GM18505 (cell line): ENCODE data around the gene CXCL16.

Experiments
- ATAC-seq: cut with Tn5 transposase; IDR thresholded peaks from one replicate; pipeline ENCODE4 v1.9.1; 2021; ENCODE audit not compliant: unreplicated experiment
- POLR2A ChIP-seq: IDR thresholded peaks from 4 replicates; pipeline ENCODE4 v1.6.1; 2011; ENCODE audit warnings: borderline replicate concordance; ENCODE audit not compliant: insufficient read depth, insufficient read length; ENCODE audit errors: extremely low read depth

Gene CXCL16

DNA sequence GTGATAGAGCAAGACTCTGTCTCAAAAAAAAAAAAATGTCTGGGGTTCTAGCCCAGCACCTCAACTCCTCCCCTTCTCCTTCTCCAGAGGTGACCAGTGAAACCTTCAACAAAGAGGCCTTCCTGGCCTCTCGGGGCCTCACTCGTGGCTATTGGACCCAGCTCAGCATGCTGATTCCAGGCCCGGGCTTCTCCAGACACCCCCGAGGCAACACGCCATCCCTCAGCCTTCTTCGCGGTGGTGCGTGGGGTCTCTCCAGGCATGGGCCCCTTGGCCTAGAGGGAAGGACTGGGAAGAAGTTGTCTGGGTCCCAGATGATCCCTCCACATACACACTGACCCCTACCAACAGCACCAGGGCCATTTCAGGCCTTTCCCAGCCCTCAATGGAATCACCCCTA, 3.5 kb upstream of the CXCL16 start:
- ATAC-seq = no peak
- TF ChIP-seq POLR2A = no peak

DNA sequence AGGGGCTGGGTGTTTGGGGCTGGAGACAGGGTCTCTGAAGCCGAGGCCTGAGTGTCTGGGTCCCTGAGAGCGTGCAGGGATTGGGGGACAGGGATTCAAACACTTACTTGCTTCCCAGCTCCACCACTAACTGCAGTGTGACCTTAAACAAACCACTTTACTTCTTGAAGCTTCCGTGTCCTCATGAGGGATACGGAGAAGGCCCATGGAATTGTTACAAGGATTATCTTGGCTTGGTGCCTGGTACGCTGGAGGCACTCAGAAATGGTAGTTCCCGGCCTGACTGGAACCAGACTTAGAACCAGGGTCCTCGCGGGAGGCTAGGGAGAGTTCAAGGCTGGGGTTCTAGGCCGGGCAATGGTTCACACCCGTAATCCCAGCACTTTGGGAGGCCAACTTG, 2.9 kb upstream of the CXCL16 start:
- TF ChIP-seq POLR2A = no peak
- no peak for ATAC-seq

DNA sequence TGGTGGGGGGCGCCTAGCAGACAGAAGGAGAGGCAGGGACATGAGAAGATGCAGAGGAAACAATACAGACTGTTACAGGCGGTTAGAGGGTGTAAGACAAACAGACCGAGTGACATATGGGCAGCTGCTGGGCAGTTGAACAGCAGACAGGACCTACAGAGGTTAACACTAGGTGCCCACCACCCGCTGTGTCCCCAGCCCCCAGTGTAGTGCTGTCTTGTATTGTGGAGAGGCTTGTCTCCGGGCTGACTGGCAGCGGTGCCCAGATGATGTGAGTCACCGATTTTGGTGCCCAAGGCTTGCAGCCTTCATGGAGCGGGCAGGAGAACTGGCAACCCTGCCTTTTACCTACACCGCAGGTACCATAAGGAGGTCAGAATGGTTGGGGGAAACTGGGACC, 2.4 kb upstream of the CXCL16 start:
- TF ChIP-seq POLR2A = no peak
- no peak for ATAC-seq

- ATAC-seq = no peak
- TF ChIP-seq POLR2A = no peak
Measured at GRCh38 chr17:4741544-4741943, 1.8 kb upstream of the CXCL16 start.

- no peak for ATAC-seq
- TF ChIP-seq POLR2A = no peak
Measured at GRCh38 chr17:4740584-4740983, 856 bp upstream of the CXCL16 start.

DNA sequence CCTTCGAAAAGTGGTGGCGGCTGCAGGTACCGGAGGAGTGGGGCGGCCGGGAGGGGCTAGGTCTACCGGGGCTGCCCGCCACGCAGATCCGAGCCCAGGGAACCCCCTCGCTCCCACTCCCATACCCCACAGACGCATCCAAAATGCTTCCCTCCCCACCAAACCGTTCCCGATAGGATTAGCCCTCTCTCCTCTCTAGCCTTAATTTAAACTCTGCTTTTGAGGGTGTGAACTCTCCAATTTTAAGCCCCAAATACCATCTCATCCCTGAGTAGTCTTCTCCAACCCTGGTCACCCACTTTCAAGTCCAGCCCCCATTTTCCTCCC, 260 bp upstream of the CXCL16 start:
- ATAC-seq = no peak
- no peak for TF ChIP-seq POLR2A

- no peak for ATAC-seq
- TF ChIP-seq POLR2A = no peak
Measured at GRCh38 chr17:4738136-4739121, 1.3 kb downstream of the CXCL16 start.

- no peak for ATAC-seq
- TF ChIP-seq POLR2A = no peak
Measured at GRCh38 chr17:4735876-4736651, 3.7 kb downstream of the CXCL16 start.

DNA sequence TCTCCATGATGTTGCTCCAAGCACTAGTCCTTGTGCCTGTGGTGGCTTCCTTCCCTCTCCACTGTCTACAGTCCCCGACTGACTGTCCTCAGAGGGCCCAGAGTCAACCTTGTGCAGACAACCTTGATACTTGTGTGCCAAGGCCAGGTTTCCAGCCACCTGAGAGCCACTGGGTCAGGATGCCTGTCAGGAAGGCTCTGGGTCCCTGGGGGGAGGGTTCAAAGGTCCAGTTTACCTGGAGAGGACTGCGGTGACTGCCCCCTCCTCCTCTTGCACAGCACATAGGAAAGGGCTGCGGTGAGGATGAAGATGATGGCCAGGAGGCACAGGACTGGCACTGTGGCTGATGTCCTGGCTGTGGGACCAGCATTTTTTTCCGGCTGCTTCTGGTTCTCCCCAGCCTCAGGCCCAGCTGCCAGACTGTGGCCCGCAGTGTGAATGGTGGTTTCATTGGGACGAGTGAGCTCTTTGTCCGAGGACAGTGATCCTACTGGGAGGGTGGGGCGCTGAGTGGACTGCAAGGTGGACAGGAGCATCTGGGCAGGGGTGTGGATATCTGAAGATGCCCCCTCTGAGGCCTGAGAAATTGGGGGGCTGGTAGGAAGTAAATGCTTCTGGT, 4.8 kb downstream of the CXCL16 start:
- no peak for ATAC-seq
- no peak for TF ChIP-seq POLR2A

GRCh38 chr17:4733073-4733531, 6.6 kb downstream of the CXCL16 start:
- ATAC-seq = peak; percentile 34
- TF ChIP-seq POLR2A = no peak

DNA sequence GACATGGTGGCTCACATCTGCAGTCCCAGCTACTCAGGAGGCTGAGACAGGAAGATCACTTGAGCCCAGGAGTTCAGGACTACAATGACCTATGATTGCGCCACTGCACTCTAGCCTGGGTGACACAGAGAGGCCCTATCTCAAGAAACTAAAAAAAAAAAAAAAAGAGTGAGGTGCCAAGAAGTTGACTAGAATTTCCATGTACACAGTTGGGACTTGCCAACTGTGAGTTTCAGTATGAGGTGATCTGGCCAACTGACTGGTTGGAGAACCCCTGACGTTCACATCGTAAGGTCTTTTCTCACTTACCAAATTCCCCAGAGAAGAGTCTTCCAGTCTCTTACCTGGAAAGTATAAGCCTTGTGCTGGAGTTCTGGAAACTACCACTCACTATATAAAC, 11.6 kb downstream of the CXCL16 start:
- no peak for ATAC-seq
- no peak for TF ChIP-seq POLR2A

DNA sequence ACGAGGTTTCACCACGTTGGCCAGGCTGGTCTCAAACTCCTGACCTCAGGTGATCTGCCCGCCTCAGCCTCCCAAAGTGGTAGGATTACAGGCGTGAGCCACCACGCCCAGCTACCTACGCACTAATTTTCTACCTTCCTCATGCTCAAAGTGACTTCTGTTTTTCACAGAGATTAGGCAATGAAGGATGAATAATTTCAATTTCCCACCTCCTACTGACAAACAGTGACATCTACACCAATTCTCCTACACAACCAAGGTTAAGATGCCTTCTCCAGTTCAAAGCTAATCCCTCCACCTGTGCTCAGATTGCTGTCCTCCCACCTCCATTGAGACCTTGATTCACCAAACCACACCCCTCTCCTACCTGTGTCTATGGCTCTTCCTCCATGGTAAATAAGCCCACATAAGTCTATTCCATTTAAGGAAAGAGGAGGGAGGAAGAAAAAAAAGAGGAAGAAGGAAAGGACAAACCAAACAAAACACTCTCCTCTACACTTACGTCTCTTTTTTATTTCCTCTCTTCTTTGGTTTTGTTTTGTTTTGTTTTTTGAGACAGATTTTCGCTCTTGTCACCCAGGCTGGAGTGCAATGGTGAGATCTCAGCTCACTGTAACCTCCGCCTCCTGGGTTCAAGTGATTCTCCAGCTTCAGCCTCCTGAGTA, 13.9 kb downstream of the CXCL16 start:
- no peak for ATAC-seq
- TF ChIP-seq POLR2A = no peak

- TF ChIP-seq POLR2A = no peak
- no peak for ATAC-seq
Measured at GRCh38 chr17:4724650-4725049, 15.1 kb downstream of the CXCL16 start.
